Psoas muscle (tissue), 8 donors: Measurements from ENCODE around the gene MIAT. TPM values are rescaled to one million over a fixed set of nuclear protein-coding genes. Genes with fewer than 3 reads are reported as not detected.

Experiments used
- ATAC-seq, 4 donors: fragments of 200-7000 bp; cut with Tn5 transposase; one replicate each; pipeline ENCODE4 v1.9.1; 2020; ENCODE audit warnings: moderate library complexity in 3 of 4, mild to moderate bottlenecking in 2 of 4
- DNase-seq, 2 donors: peaks; one replicate each; pipeline ENCODE4 v3.0.0-alpha.2; 2020
- H3K27ac ChIP-seq: fragments of 200-600 bp; one replicate; pipeline ENCODE4 v1.8.0; 2022
- H3K27me3 ChIP-seq, 3 donors: fragments of 200-600 bp in 1 of 3; one replicate each; pipeline versions ENCODE4 v1.6.1 to v1.8.0; 2013 to 2022; ENCODE audit warnings: low read length in 2 of 3, mild to moderate bottlenecking in 2 of 3, moderate library complexity in 1 of 3; ENCODE audit not compliant: insufficient read depth in 3 of 3
- H3K36me3 ChIP-seq, 2 donors: fragments of 200-600 bp in 1 of 2; one replicate each; pipeline versions ENCODE4 v1.6.1 to v1.8.0; 2013 to 2022; ENCODE audit warnings: low read depth in 1 of 2, mild to moderate bottlenecking in 1 of 2, moderate library complexity in 1 of 2; ENCODE audit not compliant: insufficient read depth in 1 of 2
- H3K4me1 ChIP-seq: fragments of 200-600 bp; one replicate; pipeline ENCODE4 v1.8.0; 2022
- H3K4me3 ChIP-seq: fragments of 200-600 bp; one replicate; pipeline ENCODE4 v1.8.0; 2022; ENCODE audit warnings: mild to moderate bottlenecking
- H3K9me3 ChIP-seq: fragments of 200-600 bp; one replicate; pipeline ENCODE4 v1.8.0; 2022
- CTCF ChIP-seq: fragments of 200-600 bp; IDR thresholded peaks from one replicate; pipeline ENCODE4 v1.8.0; 2022; ENCODE audit warnings: antibody characterized with exemption
- WGBS, 3 donors: extraction: QIAGEN DNeasy Blood & Tissue Kit; methylation state at CpG; one replicate each; pipeline versions ENCODE4 v1.1.6 to v1.1.7; 2013; 5-methylcytosine and 5-hydroxymethylcytosine counted together
- intact Hi-C, 2 donors: fragments of 100-400 bp; cut with DNase I; formaldehyde crosslinking; loops; one replicate each; pipeline versions ENCODE4 v1.11.0 to v1.14.2; 2022
- polyA plus RNA-seq, 3 donors: library from polyadenylated mRNA; stranded (reverse); fragments of 200-250 nt; gene quantifications; one replicate each; pipeline ENCODE4 v1.2.3, GENCODE V29; 2013
- total RNA-seq, 4 donors: library from RNA; stranded (reverse); fragmentation: NEBNext Ultra II Directional in 2 of 4; extraction: Animal tissue kit (Norgen Biotek cat#: 25700) in 2 of 4; gene quantifications; one replicate each; pipeline versions ENCODE4 v1.2.1 to v1.2.4, GENCODE V29; 2021 to 2023
- donor health status: healthy with polysubstance abuse.
- donor health status: DM: no; HTN: no; CAD: no; lungs with moderate emphysema.
- donor health status: Bipolar disorder and iron deficiency.
- donor health status: healthy.
- donor health status: DM: yes; HTN: yes; CAD: no.
- donor health status: DM: no; HTN: no; CAD: no.
- donor health status: DM: no; HTN: no; CAD: no.
- donor health status: DM: yes; HTN: yes; CAD: no.

Gene MIAT
- total and polyA plus RNA-seq, 7 donors = 0.04 to 0.59 (median 0.30) TPM

GRCh38 chr22:26671317-26672059 is 14.1 kb downstream of the MIAT start:
- peak overlapping the region; percentile 99 for H3K27ac ChIP-seq
- no peak for TF ChIP-seq CTCF
- DNase-seq (peak; percentile 33 to 68), ATAC-seq (no peak)
- no peaks in the 10 kb centered on the region for H3K36me3 ChIP-seq
- intact Hi-C loops = loop anchor here in 1 of 2 donors (10.0 kb wide), 1 partner anchor 1133 kb away; the partner anchor contains the start of gene MN1
- no peak overlapping the region for H3K4me3 ChIP-seq
- WGBS, 3 donors = 82 to 83% (median 83%) methylated on average over 15 of the region's 15 CpGs
- H3K27me3 ChIP-seq = peaks cover 0 to 2% (median 0%) of the 10 kb centered on the region in 3 donors
- H3K4me1 ChIP-seq = peaks cover 17% of the 10 kb centered on the region
- no peaks in the 10 kb centered on the region for H3K9me3 ChIP-seq

- DNase-seq (no peak), ATAC-seq (no peak)
- H3K36me3 ChIP-seq = no peaks in the 10 kb centered on the region
- H3K9me3 ChIP-seq = no peaks in the 10 kb centered on the region
- WGBS, 3 donors = 79 to 90% (median 88%) methylated on average over 8 of the region's 8 CpGs
- peaks cover 17% of the 10 kb centered on the region for H3K4me1 ChIP-seq
- H3K27me3 ChIP-seq = peaks cover 0 to 2% (median 0%) of the 10 kb centered on the region in 3 donors
- peak overlapping the region; percentile 95 for H3K4me3 ChIP-seq
- peak overlapping the region; percentile 99 for H3K27ac ChIP-seq
- TF ChIP-seq CTCF = no peak
- intact Hi-C loops = loop anchor here in 1 of 2 donors (10.0 kb wide), 1 partner anchor 1133 kb away; the partner anchor contains the start of gene MN1
These were observed 14.7 kb downstream of the MIAT start for GRCh38 chr22:26672060-26672471.

GRCh38 chr22:26672590-26673468 is 15.4 kb downstream of the MIAT start:
- H3K4me1 ChIP-seq = peaks cover 17% of the 10 kb centered on the region
- intact Hi-C loops = loop anchor here in 1 of 2 donors (10.0 kb wide), 1 partner anchor 1132 kb away; the partner anchor contains the start of gene MN1
- no peaks in the 10 kb centered on the region for H3K9me3 ChIP-seq
- ATAC-seq (peak; percentile 94 to 96 (median 95)), DNase-seq (peak; percentile 92 to 95)
- peak overlapping the region; percentile 99 for H3K27ac ChIP-seq
- peak; percentile 47 for TF ChIP-seq CTCF
- H3K4me3 ChIP-seq = peak overlapping the region; percentile 95
- peaks cover 0 to 2% (median 0%) of the 10 kb centered on the region in 3 donors for H3K27me3 ChIP-seq
- no peaks in the 10 kb centered on the region for H3K36me3 ChIP-seq
- WGBS, 3 donors = 0 to 1% (median 1%) methylated on average over 36 of the region's 36 CpGs

- peak overlapping the region; percentile 95 for H3K4me3 ChIP-seq
- WGBS, 3 donors = 26 to 42% (median 32%) methylated on average over 4 of the region's 4 CpGs
- intact Hi-C loops = loop anchor here in 1 of 2 donors (10.0 kb wide), 1 partner anchor 1131 kb away; the partner anchor contains the start of gene MN1
- no peaks in the 10 kb centered on the region for H3K36me3 ChIP-seq
- TF ChIP-seq CTCF = no peak
- DNase-seq = no peak
- no peaks in the 10 kb centered on the region for H3K9me3 ChIP-seq
- peak overlapping the region; percentile 99 for H3K27ac ChIP-seq
- peaks cover 18% of the 10 kb centered on the region for H3K4me1 ChIP-seq
- H3K27me3 ChIP-seq = no peaks in the 10 kb centered on the region
- no peak for ATAC-seq
These were observed 16.1 kb downstream of the MIAT start for GRCh38 chr22:26673486-26673885.
